Cerebellar cortex (tissue), 1 donor: ENCODE results near the gene ARMS2.

Source experiments
- DNase-seq: peaks from one replicate; pipeline ENCODE4 v3.0.0-alpha.2; 2015; ENCODE audit warnings: low spot score

ARMS2 gene

DNA sequence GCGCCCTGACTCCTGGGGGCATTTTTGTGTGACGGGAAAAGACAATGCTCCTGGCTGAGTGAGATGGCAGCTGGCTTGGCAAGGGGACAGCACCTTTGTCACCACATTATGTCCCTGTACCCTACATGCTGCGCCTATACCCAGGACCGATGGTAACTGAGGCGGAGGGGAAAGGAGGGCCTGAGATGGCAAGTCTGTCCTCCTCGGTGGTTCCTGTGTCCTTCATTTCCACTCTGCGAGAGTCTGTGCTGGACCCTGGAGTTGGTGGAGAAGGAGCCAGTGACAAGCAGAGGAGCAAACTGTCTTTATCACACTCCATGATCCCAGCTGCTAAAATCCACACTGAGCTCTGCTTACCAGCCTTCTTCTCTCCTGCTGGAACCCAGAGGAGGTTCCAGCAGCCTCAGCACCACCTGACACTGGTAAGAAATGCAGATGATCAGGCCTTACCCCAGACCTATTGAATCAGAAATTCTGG, at the start of gene ARMS2:
Gene ARMS2, plus strand, starts transcription at position 51 of the 478 bp plus-strand sequence. Its CDS starts 75 bp downstream, at position 126.
- DNase-seq, result no peak

DNA sequence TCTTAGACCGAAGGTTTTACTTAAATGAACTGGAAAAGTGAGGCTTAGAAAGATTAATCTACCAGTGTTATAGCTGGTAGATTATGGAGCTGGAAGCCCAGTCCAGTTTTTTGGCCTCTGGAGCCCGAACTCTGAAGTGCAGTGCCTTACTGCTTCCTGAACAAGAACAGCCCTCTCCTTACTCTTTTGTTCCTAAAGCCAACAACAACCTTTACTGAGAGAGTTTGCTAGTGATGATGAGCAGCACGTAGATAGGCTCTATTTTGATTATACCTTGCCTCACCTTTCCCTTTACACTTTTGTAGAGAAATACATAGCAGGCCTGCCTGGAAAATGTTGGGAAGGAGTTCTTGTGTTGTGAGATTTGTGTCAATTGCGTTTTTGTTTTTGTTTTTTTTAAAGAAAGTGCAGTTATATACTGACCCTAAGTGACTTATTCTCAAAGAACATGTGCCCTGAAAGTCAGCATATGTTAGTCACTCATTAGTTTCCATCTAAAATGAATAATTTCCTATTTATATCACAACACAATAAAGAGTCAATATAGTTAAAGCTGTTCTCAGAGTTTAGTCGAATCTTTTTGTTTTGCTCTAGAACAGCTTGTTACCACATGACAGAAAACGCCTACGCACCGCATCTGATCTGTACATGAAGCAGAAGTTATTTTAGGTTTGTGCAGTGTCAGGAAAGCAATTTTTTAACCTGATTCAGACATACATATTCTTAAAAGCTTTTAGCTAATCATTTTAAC, 46.9 kb upstream of the ARMS2 start:
- DNase-seq, result no peak

GRCh38 chr10:122413327-122413726, 41.1 kb upstream of the ARMS2 start:
- no peak for DNase-seq

DNA sequence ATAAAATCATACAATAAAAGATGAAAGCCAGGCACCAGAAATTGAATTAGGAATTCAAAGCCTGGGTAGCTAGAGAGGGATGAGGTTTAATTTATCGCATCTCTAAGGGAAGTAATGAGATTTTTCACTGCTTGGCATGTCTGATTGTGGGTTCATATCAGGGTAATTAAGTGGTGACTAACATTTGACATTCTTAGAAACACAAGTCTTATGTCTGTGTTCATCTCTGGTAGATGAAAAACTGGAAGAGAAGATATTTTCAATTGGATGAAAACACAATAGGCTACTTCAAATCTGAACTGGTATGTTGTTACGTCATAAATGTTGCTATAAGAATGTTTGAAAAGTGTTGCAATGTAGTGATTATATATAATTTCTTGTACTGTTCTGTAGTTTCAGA, 36.8 kb upstream of the ARMS2 start:
- no peak for DNase-seq

- no peak for DNase-seq
These were observed 35.4 kb upstream of the ARMS2 start for GRCh38 chr10:122419016-122419415.

GRCh38 chr10:122419876-122420623, 34.4 kb upstream of the ARMS2 start:
- no peak for DNase-seq

- DNase-seq, result no peak
These were observed 33.8 kb upstream of the ARMS2 start for GRCh38 chr10:122420624-122421007.

DNA sequence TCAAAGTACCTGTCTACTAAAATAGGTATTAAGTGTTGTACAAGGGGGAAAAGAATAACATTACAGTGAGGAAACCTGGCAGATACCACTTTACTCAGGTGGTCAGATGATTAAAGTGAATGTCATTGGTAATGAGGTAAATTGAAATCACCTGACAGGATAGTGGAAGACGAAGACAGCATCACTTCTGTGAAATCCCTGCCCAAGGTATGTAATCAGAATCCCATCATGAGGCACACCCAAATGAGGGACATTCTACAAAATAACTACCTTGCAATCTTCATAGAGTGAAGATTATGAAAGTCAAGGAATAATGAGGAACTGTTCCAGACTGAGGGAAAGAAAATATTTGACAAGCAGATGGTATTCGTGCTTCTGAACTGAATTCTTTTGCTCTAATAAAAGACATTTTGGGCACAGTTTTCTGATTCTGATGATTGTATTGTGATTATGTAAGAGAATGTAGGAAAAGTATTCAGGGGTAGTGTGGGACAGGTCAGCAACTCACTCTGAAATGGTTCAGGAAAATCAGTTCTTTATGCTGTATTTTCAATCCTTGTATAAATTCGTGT, 33.3 kb upstream of the ARMS2 start:
- DNase-seq, result no peak

GRCh38 chr10:122421742-122422141, 32.7 kb upstream of the ARMS2 start:
- DNase-seq, result no peak

- no peak for DNase-seq
These were observed 32.0 kb upstream of the ARMS2 start for GRCh38 chr10:122422266-122422989.

GRCh38 chr10:122424059-122424458, 30.4 kb upstream of the ARMS2 start:
- no peak for DNase-seq

GRCh38 chr10:122426829-122427228, 27.6 kb upstream of the ARMS2 start:
- DNase-seq, result no peak

GRCh38 chr10:122427280-122427679, 27.2 kb upstream of the ARMS2 start:
- no peak for DNase-seq

- DNase-seq, result peak; percentile 45
These were observed 19.1 kb upstream of the ARMS2 start for GRCh38 chr10:122435212-122435827.

- DNase-seq, result no peak
These were observed 12.5 kb upstream of the ARMS2 start for GRCh38 chr10:122441961-122442360.

GRCh38 chr10:122445469-122445868, 9.0 kb upstream of the ARMS2 start:
- no peak for DNase-seq

GRCh38 chr10:122445904-122446303, 8.5 kb upstream of the ARMS2 start:
- DNase-seq, result no peak

DNA sequence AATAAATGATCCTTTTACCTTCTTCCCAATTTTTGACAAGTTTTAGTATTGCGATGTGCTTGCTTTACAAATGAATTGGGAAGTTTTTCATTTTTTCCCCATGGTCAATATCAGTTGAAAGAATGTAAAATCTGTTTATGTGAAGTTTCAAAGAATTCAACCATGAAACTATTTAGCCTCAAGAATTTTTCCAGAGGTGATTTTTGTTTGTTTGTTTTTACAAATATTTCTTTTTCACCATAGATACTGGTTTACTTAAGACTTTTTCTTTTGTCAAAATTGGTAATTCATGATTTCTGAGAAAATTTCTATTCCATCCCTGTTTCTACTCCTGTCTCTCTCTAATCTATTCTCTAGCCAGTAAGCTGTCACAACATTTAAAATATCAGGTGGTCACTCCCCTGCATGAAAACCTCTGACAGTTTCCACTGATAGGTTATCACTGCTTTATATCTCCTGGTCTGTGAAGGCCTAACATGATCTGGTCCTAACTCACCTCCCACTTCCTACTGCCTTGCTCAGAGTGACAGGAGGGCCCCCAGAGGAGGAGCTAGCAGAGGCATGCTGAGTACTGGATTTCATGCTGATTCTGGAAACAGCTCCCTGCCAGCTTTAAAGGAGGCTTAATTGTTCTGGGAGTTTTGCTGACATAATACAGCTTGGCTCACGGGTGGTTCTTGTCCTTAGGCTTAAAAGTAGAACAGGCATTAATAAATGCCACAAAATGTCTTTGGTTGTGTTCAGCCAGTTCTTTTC, 7.6 kb upstream of the ARMS2 start:
- no peak for DNase-seq

- no peak for DNase-seq
These were observed 5.9 kb upstream of the ARMS2 start for GRCh38 chr10:122448600-122448999.

GRCh38 chr10:122449153-122449552, 5.3 kb upstream of the ARMS2 start:
- DNase-seq, result no peak

DNA sequence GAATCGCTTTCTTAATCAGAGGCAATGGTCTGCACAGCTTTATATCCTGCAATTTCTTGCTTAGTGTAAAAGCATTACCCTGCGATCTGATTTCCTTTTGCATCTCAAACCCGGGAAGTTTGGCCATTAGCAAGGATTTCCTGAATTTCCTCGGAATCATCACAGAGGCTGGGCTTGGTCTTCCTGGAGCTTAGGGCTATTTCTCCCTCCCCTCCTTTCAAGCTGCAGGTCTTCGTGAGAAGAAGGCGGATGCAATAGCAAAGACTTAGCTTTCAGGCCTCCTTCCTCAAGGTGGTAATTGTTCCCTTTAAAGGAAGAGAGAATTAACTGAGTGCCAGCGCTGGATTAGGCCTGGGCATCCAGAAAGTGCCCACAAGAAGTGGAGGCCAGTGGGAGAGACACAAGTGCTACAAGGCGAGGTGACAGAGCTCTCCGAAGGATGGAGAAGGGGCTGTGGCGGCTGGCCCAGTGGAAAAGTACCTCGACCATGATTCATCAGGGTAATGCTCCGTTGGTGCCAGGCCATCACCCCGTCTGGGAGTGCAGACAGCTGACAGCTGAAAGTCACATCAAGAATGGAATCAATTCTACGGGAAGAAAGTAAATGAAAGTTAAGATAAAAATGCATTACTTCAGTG, 4.0 kb upstream of the ARMS2 start:
- DNase-seq, result no peak
